Effector memory CD4-positive, alpha-beta T cell (primary cell): ENCODE results near the gene PKP3.
"Not testable (repeated sequence)": the region's sequence is repeated elsewhere in the genome, so short reads cannot be mapped to it uniquely, and the experiment has no call there.

Experiments used
- DNase-seq, 3 donors: peaks; one replicate each; pipeline ENCODE4 v3.0.0-alpha.2; 2020
- H3K27ac ChIP-seq: 2 replicates; pipeline ENCODE4 v1.7.0; 2013; ENCODE audit warnings: mild to moderate bottlenecking, low read length, moderate library complexity; ENCODE audit not compliant: insufficient read depth, poor library complexity, severe bottlenecking
- H3K27me3 ChIP-seq: replicated peaks from 2 replicates; pipeline ENCODE4 v1.7.0; 2013; ENCODE audit warnings: mild to moderate bottlenecking, low read length; ENCODE audit not compliant: insufficient read depth, control insufficient read depth, poor library complexity, severe bottlenecking
- H3K36me3 ChIP-seq: 2 replicates; pipeline ENCODE4 v1.7.0; 2013; ENCODE audit warnings: mild to moderate bottlenecking, low read length, moderate library complexity; ENCODE audit not compliant: control insufficient read depth, insufficient read depth
- H3K4me1 ChIP-seq: 2 replicates; pipeline ENCODE4 v1.7.0; 2013; ENCODE audit warnings: low read length, mild to moderate bottlenecking; ENCODE audit not compliant: control insufficient read depth, insufficient read depth, poor library complexity, severe bottlenecking
- H3K4me3 ChIP-seq: 2 replicates; pipeline ENCODE4 v1.7.0; 2013; ENCODE audit warnings: low read length, low read depth, mild to moderate bottlenecking; ENCODE audit not compliant: insufficient read depth, poor library complexity, severe bottlenecking
- H3K9me3 ChIP-seq: 2 replicates; pipeline ENCODE4 v1.7.0; 2013; ENCODE audit warnings: mild to moderate bottlenecking, low read length, moderate library complexity; ENCODE audit not compliant: control insufficient read depth

Gene PKP3

GRCh38 chr11:429931-430456 lies 36.0 kb downstream of the PKP3 start:
- peaks cover 28% of the 10 kb centered on the region for H3K36me3 ChIP-seq
- no peak overlapping the region for H3K27ac ChIP-seq
- no peaks in the 10 kb centered on the region for H3K4me1 ChIP-seq
- H3K4me3 ChIP-seq: no peak overlapping the region
- DNase-seq: no peak
- no peaks in the 10 kb centered on the region for H3K9me3 ChIP-seq
- no peaks in the 10 kb centered on the region for H3K27me3 ChIP-seq

GRCh38 chr11:431921-432320 lies 37.9 kb downstream of the PKP3 start:
- Histone ChIP-seq H3K27me3 (no peaks in the 10 kb centered on the region), H3K9me3 (no peaks in the 10 kb centered on the region), H3K4me3 (no peak overlapping the region), H3K4me1 (no peaks in the 10 kb centered on the region), H3K27ac (no peak overlapping the region), H3K36me3 (peaks cover 25% of the 10 kb centered on the region)
- DNase-seq: no peak

GRCh38 chr11:432501-433100 lies 38.6 kb downstream of the PKP3 start:
- H3K4me3 ChIP-seq: no peak overlapping the region
- H3K4me1 ChIP-seq: peaks cover 5% of the 10 kb centered on the region
- no peak for DNase-seq
- no peak overlapping the region for H3K27ac ChIP-seq
- H3K27me3 ChIP-seq: no peaks in the 10 kb centered on the region
- peaks cover 25% of the 10 kb centered on the region for H3K36me3 ChIP-seq
- no peaks in the 10 kb centered on the region for H3K9me3 ChIP-seq

- Histone ChIP-seq H3K9me3 (no peaks in the 10 kb centered on the region), H3K4me3 (no peak overlapping the region), H3K4me1 (peaks cover 10% of the 10 kb centered on the region), H3K36me3 (peaks cover 23% of the 10 kb centered on the region), H3K27me3 (no peaks in the 10 kb centered on the region), H3K27ac (no peak overlapping the region)
- DNase-seq: no peak
Observed at GRCh38 chr11:433111-433510, 39.1 kb downstream of the PKP3 start.

GRCh38 chr11:433641-434040 lies 39.6 kb downstream of the PKP3 start:
- no peak for DNase-seq
- Histone ChIP-seq H3K9me3 (no peaks in the 10 kb centered on the region), H3K4me1 (peaks cover 11% of the 10 kb centered on the region), H3K27ac (no peak overlapping the region), H3K4me3 (no peak overlapping the region), H3K36me3 (peaks cover 18% of the 10 kb centered on the region), H3K27me3 (no peaks in the 10 kb centered on the region)

GRCh38 chr11:434496-434895 lies 40.5 kb downstream of the PKP3 start:
- H3K4me3 ChIP-seq: no peak overlapping the region
- peaks cover 18% of the 10 kb centered on the region for H3K36me3 ChIP-seq
- H3K9me3 ChIP-seq: no peaks in the 10 kb centered on the region
- no peak for DNase-seq
- no peak overlapping the region for H3K27ac ChIP-seq
- peaks cover 14% of the 10 kb centered on the region for H3K4me1 ChIP-seq
- H3K27me3 ChIP-seq: no peaks in the 10 kb centered on the region

- not testable (repeated sequence) for H3K27me3 ChIP-seq, H3K4me3 ChIP-seq, H3K27ac ChIP-seq, DNase-seq, H3K9me3 ChIP-seq
- H3K36me3 ChIP-seq: peaks cover 18% of the 10 kb centered on the region
- H3K4me1 ChIP-seq: peaks cover 14% of the 10 kb centered on the region
Observed at GRCh38 chr11:434999-435740, 41.2 kb downstream of the PKP3 start.

- Histone ChIP-seq H3K9me3 (no peaks in the 10 kb centered on the region), H3K36me3 (peaks cover 11% of the 10 kb centered on the region), H3K27me3 (no peaks in the 10 kb centered on the region), H3K4me3 (no peak overlapping the region), H3K4me1 (peaks cover 32% of the 10 kb centered on the region), H3K27ac (no peak overlapping the region)
- DNase-seq: no peak
Observed at GRCh38 chr11:437228-437870, 43.3 kb downstream of the PKP3 start.

- H3K4me1 ChIP-seq: peaks cover 32% of the 10 kb centered on the region
- H3K9me3 ChIP-seq: no peaks in the 10 kb centered on the region
Observed at GRCh38 chr11:438101-438844, 44.3 kb downstream of the PKP3 start.

More at GRCh38 chr11:438101-438844, 44.3 kb downstream of the PKP3 start:
- no peak for DNase-seq
- no peak overlapping the region for H3K27ac ChIP-seq
- H3K27me3 ChIP-seq: no peaks in the 10 kb centered on the region
- H3K4me3 ChIP-seq: no peak overlapping the region
- peaks cover 2% of the 10 kb centered on the region for H3K36me3 ChIP-seq
